ENCODE measurements around the gene SLC22A12.

DNA sequence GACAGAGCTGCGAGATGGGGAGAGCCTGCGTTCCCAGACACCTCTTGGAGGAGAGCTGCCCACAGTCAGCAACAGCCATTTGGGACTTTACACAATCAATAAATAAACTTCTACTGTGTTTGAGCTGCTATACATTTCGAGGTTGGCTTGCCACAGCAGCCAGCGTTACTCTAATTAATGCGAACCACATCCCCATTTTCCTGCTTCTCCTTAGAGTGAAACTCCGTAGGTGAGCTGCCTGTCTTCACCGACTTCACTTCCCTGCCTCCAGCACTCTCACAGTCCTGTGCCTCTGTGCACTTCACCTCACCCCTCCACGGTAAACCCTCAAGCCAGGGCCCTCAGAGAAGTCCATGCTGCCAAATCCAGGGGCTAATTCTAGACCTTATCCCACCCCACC lies 5.9 kb upstream of the SLC22A12 start:
- TF ChIP-seq POLR2A (IDR thresholded peaks at IDR 0.05), result no peak
- TF ChIP-seq CTCF (IDR thresholded peaks at IDR 0.05), result no peak
